GM12878 (cell line): Measurements from ENCODE around the gene RNASE12.

Source experiments
- EGR1 ChIP-seq, 2 experiments: IDR thresholded peaks; 1 replicate in 1 of 2; 2 replicates in 1 of 2; pipeline ENCODE4 v1.6.1; 2011 to 2012; ENCODE audit warnings: low read depth in 2 of 2, low read length in 2 of 2, borderline replicate concordance in 1 of 2, mild to moderate bottlenecking in 1 of 2, moderate library complexity in 1 of 2
- EZH2 ChIP-seq: IDR thresholded peaks from 2 replicates; pipeline ENCODE4 v1.6.1; 2012; ENCODE audit warnings: low read depth, mild to moderate bottlenecking, control low read depth, inconsistent platforms, low read length, borderline replicate concordance; ENCODE audit not compliant: control insufficient read depth
- NR2C2 ChIP-seq: IDR thresholded peaks from 2 replicates; pipeline ENCODE4 v1.6.1; 2011; ENCODE audit warnings: borderline replicate concordance, low read depth; ENCODE audit not compliant: control insufficient read depth, insufficient read length
- RAD21 ChIP-seq: IDR thresholded peaks from 2 replicates; pipeline ENCODE4 v1.6.1; 2011; ENCODE audit warnings: mild to moderate bottlenecking, low read depth, low read length, moderate library complexity; ENCODE audit not compliant: insufficient read depth
- RFX5 ChIP-seq: IDR thresholded peaks from 2 replicates; pipeline ENCODE4 v1.6.1; 2011; ENCODE audit warnings: low read depth, low read length, improper control_type of control experiment
- TCF12 ChIP-seq: IDR thresholded peaks from 2 replicates; pipeline ENCODE4 v1.6.1; 2011; ENCODE audit warnings: low read depth, mild to moderate bottlenecking, low read length
- TF ChIP-seq, protein P1 (sequence below), 3 experiments: IDR thresholded peaks in 2 of 3; conservative IDR thresholded peaks in 1 of 3; 2 replicates each; pipeline ENCODE4 v1.5.1; 2011; ENCODE audit warnings: low read depth in 3 of 3, low read length in 3 of 3, mild to moderate bottlenecking in 3 of 3, control low read depth in 2 of 3, moderate library complexity in 2 of 3, inconsistent platforms in 1 of 3, mixed read lengths in 1 of 3; ENCODE audit not compliant: control insufficient read depth in 2 of 3, insufficient read depth in 1 of 3; ENCODE audit errors: extremely low read depth in 1 of 3
- TF ChIP-seq, protein P2 (sequence below): IDR thresholded peaks from 2 replicates; pipeline ENCODE4 v1.6.1; 2011; ENCODE audit warnings: mild to moderate bottlenecking, low read depth, low read length, moderate library complexity; ENCODE audit not compliant: insufficient replicate concordance
- TF ChIP-seq, protein P3 (sequence below): fragments of 450-650 bp; IDR thresholded peaks from 2 replicates; pipeline ENCODE4 v1.6.1; 2017; ENCODE audit warnings: antibody characterized with exemption, mild to moderate bottlenecking, moderate library complexity
- TF ChIP-seq, protein P4 (sequence below): fragments of 450-650 bp; IDR thresholded peaks from 2 replicates; pipeline ENCODE4 v1.6.1; 2017; ENCODE audit warnings: mild to moderate bottlenecking, moderate library complexity
- TF ChIP-seq, protein P5 (sequence below): IDR thresholded peaks from 2 replicates; pipeline ENCODE4 v1.6.1; 2012; ENCODE audit warnings: low read length, inconsistent platforms
- TF ChIP-seq, protein P6 (sequence below): fragments of 450-650 bp; IDR thresholded peaks from 2 replicates; pipeline ENCODE4 v1.6.1; 2017; ENCODE audit warnings: borderline replicate concordance

DNA sequence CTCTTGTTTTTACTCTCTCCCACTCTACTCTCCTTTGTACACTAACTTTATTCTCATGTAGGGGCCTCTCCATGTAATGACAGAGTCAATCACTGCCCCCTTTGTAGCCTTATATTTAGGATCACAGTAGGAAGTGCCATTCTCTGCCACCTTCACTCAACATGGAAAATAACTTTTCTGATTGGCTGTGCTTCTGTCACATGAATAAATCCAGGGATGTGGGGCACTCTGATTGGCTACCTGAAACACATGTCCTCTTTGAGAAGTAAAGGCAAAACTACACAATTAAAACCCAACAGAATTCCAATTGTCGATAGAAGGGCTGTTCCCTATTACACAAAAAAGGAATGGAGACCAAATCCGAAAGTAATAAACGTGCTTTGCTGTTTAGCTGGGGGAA is 30.2 kb downstream of the RNASE12 start, which contains the start of gene RNASE9:
- TF ChIP-seq, protein P1, sequence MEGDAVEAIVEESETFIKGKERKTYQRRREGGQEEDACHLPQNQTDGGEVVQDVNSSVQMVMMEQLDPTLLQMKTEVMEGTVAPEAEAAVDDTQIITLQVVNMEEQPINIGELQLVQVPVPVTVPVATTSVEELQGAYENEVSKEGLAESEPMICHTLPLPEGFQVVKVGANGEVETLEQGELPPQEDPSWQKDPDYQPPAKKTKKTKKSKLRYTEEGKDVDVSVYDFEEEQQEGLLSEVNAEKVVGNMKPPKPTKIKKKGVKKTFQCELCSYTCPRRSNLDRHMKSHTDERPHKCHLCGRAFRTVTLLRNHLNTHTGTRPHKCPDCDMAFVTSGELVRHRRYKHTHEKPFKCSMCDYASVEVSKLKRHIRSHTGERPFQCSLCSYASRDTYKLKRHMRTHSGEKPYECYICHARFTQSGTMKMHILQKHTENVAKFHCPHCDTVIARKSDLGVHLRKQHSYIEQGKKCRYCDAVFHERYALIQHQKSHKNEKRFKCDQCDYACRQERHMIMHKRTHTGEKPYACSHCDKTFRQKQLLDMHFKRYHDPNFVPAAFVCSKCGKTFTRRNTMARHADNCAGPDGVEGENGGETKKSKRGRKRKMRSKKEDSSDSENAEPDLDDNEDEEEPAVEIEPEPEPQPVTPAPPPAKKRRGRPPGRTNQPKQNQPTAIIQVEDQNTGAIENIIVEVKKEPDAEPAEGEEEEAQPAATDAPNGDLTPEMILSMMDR (IDR thresholded peaks at IDR 0.05 in 2 of 3, conservative IDR thresholded peaks at IDR 0.05 in 1 of 3; ENCODE audit: control insufficient read depth in 2 of 3, extremely low read depth in 1 of 3, insufficient read depth in 1 of 3, low read depth in 3 of 3, low read length in 3 of 3), result no peak
- TF ChIP-seq, protein P2, sequence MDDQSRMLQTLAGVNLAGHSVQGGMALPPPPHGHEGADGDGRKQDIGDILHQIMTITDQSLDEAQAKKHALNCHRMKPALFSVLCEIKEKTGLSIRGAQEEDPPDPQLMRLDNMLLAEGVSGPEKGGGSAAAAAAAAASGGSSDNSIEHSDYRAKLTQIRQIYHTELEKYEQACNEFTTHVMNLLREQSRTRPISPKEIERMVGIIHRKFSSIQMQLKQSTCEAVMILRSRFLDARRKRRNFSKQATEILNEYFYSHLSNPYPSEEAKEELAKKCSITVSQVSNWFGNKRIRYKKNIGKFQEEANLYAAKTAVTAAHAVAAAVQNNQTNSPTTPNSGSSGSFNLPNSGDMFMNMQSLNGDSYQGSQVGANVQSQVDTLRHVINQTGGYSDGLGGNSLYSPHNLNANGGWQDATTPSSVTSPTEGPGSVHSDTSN, result no peak
- no peak for TF ChIP-seq RAD21
- TF ChIP-seq EZH2, result no peak
- TF ChIP-seq, protein P3, sequence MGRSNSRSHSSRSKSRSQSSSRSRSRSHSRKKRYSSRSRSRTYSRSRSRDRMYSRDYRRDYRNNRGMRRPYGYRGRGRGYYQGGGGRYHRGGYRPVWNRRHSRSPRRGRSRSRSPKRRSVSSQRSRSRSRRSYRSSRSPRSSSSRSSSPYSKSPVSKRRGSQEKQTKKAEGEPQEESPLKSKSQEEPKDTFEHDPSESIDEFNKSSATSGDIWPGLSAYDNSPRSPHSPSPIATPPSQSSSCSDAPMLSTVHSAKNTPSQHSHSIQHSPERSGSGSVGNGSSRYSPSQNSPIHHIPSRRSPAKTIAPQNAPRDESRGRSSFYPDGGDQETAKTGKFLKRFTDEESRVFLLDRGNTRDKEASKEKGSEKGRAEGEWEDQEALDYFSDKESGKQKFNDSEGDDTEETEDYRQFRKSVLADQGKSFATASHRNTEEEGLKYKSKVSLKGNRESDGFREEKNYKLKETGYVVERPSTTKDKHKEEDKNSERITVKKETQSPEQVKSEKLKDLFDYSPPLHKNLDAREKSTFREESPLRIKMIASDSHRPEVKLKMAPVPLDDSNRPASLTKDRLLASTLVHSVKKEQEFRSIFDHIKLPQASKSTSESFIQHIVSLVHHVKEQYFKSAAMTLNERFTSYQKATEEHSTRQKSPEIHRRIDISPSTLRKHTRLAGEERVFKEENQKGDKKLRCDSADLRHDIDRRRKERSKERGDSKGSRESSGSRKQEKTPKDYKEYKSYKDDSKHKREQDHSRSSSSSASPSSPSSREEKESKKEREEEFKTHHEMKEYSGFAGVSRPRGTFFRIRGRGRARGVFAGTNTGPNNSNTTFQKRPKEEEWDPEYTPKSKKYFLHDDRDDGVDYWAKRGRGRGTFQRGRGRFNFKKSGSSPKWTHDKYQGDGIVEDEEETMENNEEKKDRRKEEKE, result no peak
- no peak for TF ChIP-seq TCF12
- TF ChIP-seq NR2C2, result no peak
- no peak for TF ChIP-seq RFX5
- TF ChIP-seq, protein P4, sequence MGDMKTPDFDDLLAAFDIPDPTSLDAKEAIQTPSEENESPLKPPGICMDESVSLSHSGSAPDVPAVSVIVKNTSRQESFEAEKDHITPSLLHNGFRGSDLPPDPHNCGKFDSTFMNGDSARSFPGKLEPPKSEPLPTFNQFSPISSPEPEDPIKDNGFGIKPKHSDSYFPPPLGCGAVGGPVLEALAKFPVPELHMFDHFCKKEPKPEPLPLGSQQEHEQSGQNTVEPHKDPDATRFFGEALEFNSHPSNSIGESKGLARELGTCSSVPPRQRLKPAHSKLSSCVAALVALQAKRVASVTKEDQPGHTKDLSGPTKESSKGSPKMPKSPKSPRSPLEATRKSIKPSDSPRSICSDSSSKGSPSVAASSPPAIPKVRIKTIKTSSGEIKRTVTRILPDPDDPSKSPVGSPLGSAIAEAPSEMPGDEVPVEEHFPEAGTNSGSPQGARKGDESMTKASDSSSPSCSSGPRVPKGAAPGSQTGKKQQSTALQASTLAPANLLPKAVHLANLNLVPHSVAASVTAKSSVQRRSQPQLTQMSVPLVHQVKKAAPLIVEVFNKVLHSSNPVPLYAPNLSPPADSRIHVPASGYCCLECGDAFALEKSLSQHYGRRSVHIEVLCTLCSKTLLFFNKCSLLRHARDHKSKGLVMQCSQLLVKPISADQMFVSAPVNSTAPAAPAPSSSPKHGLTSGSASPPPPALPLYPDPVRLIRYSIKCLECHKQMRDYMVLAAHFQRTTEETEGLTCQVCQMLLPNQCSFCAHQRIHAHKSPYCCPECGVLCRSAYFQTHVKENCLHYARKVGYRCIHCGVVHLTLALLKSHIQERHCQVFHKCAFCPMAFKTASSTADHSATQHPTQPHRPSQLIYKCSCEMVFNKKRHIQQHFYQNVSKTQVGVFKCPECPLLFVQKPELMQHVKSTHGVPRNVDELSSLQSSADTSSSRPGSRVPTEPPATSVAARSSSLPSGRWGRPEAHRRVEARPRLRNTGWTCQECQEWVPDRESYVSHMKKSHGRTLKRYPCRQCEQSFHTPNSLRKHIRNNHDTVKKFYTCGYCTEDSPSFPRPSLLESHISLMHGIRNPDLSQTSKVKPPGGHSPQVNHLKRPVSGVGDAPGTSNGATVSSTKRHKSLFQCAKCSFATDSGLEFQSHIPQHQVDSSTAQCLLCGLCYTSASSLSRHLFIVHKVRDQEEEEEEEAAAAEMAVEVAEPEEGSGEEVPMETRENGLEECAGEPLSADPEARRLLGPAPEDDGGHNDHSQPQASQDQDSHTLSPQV, result no peak
- TF ChIP-seq, protein P5, sequence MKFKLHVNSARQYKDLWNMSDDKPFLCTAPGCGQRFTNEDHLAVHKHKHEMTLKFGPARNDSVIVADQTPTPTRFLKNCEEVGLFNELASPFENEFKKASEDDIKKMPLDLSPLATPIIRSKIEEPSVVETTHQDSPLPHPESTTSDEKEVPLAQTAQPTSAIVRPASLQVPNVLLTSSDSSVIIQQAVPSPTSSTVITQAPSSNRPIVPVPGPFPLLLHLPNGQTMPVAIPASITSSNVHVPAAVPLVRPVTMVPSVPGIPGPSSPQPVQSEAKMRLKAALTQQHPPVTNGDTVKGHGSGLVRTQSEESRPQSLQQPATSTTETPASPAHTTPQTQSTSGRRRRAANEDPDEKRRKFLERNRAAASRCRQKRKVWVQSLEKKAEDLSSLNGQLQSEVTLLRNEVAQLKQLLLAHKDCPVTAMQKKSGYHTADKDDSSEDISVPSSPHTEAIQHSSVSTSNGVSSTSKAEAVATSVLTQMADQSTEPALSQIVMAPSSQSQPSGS, result no peak
- TF ChIP-seq, protein P6, sequence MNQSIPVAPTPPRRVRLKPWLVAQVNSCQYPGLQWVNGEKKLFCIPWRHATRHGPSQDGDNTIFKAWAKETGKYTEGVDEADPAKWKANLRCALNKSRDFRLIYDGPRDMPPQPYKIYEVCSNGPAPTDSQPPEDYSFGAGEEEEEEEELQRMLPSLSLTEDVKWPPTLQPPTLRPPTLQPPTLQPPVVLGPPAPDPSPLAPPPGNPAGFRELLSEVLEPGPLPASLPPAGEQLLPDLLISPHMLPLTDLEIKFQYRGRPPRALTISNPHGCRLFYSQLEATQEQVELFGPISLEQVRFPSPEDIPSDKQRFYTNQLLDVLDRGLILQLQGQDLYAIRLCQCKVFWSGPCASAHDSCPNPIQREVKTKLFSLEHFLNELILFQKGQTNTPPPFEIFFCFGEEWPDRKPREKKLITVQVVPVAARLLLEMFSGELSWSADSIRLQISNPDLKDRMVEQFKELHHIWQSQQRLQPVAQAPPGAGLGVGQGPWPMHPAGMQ, result no peak
- TF ChIP-seq EGR1 (IDR thresholded peaks at IDR 0.05; ENCODE audit: borderline replicate concordance in 1 of 2, low read depth in 2 of 2, low read length in 2 of 2), result no peak
